ENCODE measurements around the gene NPM3.
A peak's percentile ranks its signal among the peaks of the same experiment; 100 is the strongest.

Gene NPM3

GRCh38 chr10:101778151-101778780 is 5.0 kb downstream of the NPM3 start:
- Histone ChIP-seq H3K4me2 (ENCODE audit: low read length) (peak overlapping the region; percentile 61), H3K9ac (no peak overlapping the region), H2AFZ (no peak overlapping the region), H3K27me3 (ENCODE audit: control insufficient read depth, insufficient read depth, low read length) (peaks cover 3% of the 10 kb centered on the region), H3K27ac (no peak overlapping the region), H3K79me2 (no peaks in the 10 kb centered on the region), H3K9me3 (ENCODE audit: control insufficient read depth, low read length) (no peaks in the 10 kb centered on the region), H3K4me3 (ENCODE audit: low read depth, low read length) (no peak overlapping the region), H3K36me3 (ENCODE audit: control insufficient read depth, insufficient read depth, low read length) (no peaks in the 10 kb centered on the region), H3K4me1 (peaks cover 26% of the 10 kb centered on the region)
- no peak for TF ChIP-seq CTCF (IDR thresholded peaks at IDR 0.05)

GRCh38 chr10:101777619-101778145 is 5.6 kb downstream of the NPM3 start:
- H3K27me3 ChIP-seq (ENCODE audit: control insufficient read depth, insufficient read depth, low read length): peaks cover 3% of the 10 kb centered on the region
- no peaks in the 10 kb centered on the region for H3K79me2 ChIP-seq
- H3K4me3 ChIP-seq (ENCODE audit: low read depth, low read length): no peak overlapping the region
- H3K4me2 ChIP-seq (ENCODE audit: low read length): no peak overlapping the region
- H3K36me3 ChIP-seq (ENCODE audit: control insufficient read depth, insufficient read depth, low read length): no peaks in the 10 kb centered on the region
- no peak overlapping the region for H3K9ac ChIP-seq
- no peaks in the 10 kb centered on the region for H3K9me3 ChIP-seq (ENCODE audit: control insufficient read depth, low read length)
- no peak overlapping the region for H2AFZ ChIP-seq
- TF ChIP-seq CTCF (IDR thresholded peaks at IDR 0.05): no peak
- H3K4me1 ChIP-seq: peaks cover 26% of the 10 kb centered on the region
- H3K27ac ChIP-seq: no peak overlapping the region

- Histone ChIP-seq H3K36me3 (ENCODE audit: control insufficient read depth, insufficient read depth, low read length) (no peaks in the 10 kb centered on the region), H3K4me1 (peaks cover 21% of the 10 kb centered on the region), H3K79me2 (no peaks in the 10 kb centered on the region), H3K4me2 (ENCODE audit: low read length) (no peak overlapping the region), H3K27ac (no peak overlapping the region), H2AFZ (no peak overlapping the region), H3K4me3 (ENCODE audit: low read depth, low read length) (no peak overlapping the region), H3K9ac (no peak overlapping the region), H3K27me3 (ENCODE audit: control insufficient read depth, insufficient read depth, low read length) (peaks cover 3% of the 10 kb centered on the region), H3K9me3 (ENCODE audit: control insufficient read depth, low read length) (no peaks in the 10 kb centered on the region)
- no peak for TF ChIP-seq CTCF (IDR thresholded peaks at IDR 0.05)
These were observed 7.0 kb downstream of the NPM3 start for GRCh38 chr10:101776161-101776817.

- Histone ChIP-seq H3K27ac (no peak within 1 kb of the TSS), H3K4me3 (ENCODE audit: low read depth, low read length) (no peak within 1 kb of the TSS), H3K36me3 (ENCODE audit: control insufficient read depth, insufficient read depth, low read length) (no peaks in the 10 kb centered on the region), H2AFZ (no peak within 1 kb of the TSS), H3K79me2 (no peaks in the 10 kb centered on the region), H3K9ac (no peak within 1 kb of the TSS), H3K4me1 (peaks cover 14% of the 10 kb centered on the region), H3K27me3 (ENCODE audit: control insufficient read depth, insufficient read depth, low read length) (peaks cover 3% of the 10 kb centered on the region), H3K9me3 (ENCODE audit: control insufficient read depth, low read length) (no peaks in the 10 kb centered on the region), H3K4me2 (ENCODE audit: low read length) (no peak within 1 kb of the TSS)
- no peak for TF ChIP-seq CTCF (IDR thresholded peaks at IDR 0.05)
These were observed 7.7 kb downstream of the NPM3 start, which contains the start of gene FGF8 for GRCh38 chr10:101775273-101776160. TSS of gene FGF8 (minus strand) at chr10:101776114. CDS start at chr10:101775900, 214 bp downstream.
